B cell (primary cell): ENCODE measurements around the gene RETN. TPM values are rescaled to one million over a fixed set of nuclear protein-coding genes. Genes with fewer than 3 reads are reported as not detected.

Experiments used
- ATAC-seq: fragments of 200-7000 bp; cut with Tn5 transposase; one replicate; pipeline ENCODE4 v1.10.0; 2021; ENCODE audit warnings: low read depth, mild to moderate bottlenecking, moderate number of reproducible peaks, moderate library complexity
- CTCF ChIA-PET: fragments of 350-600 bp; sonication (Branson Sonifier 250); formaldehyde crosslinking; loops from one replicate; lab custom pipeline; 2021; ENCODE audit warnings: antibody characterized with exemption, inconsistent platforms; lab: Charles Lee
- POLR2A ChIA-PET: fragments of 350-600 bp; sonication (Branson Sonifier 250); formaldehyde crosslinking; loops from one replicate; lab custom pipeline; 2021; ENCODE audit warnings: antibody characterized with exemption; lab: Charles Lee
- DNase-seq: peaks from one replicate; pipeline ENCODE4 v3.0.0; 2013
- H2AFZ ChIP-seq: 2 replicates; pipeline ENCODE4 v1.6.1; 2012; ENCODE audit warnings: mild to moderate bottlenecking, low read depth, low read length; ENCODE audit not compliant: insufficient read depth, poor library complexity, severe bottlenecking
- H3K27ac ChIP-seq, 2 donors: 1 replicate in 1 of 2; 2 replicates in 1 of 2; pipeline ENCODE4 v1.5.1; 2012 to 2013; ENCODE audit warnings: low read length in 2 of 2, mild to moderate bottlenecking in 2 of 2, moderate library complexity in 1 of 2
- H3K27me3 ChIP-seq, 4 experiments: fragments of 200-600 bp in 1 of 4; sonication (generic) in 1 of 4; replicated peaks in 1 of 4; 1 replicate in 2 of 4; 2 replicates in 2 of 4; pipeline versions ENCODE4 v1.6.1 to v1.7.0; 2013 to 2016; ENCODE audit warnings: low read length in 3 of 4, mild to moderate bottlenecking in 2 of 4, mixed read lengths in 1 of 4, moderate library complexity in 1 of 4; ENCODE audit not compliant: insufficient read depth in 4 of 4, control insufficient read depth in 3 of 4; ENCODE audit errors: control extremely low read depth in 1 of 4
- H3K36me3 ChIP-seq, 2 experiments: replicated peaks in 1 of 2; 1 replicate in 1 of 2; 2 replicates in 1 of 2; pipeline versions ENCODE4 v1.6.1 to v1.7.1; 2013; ENCODE audit warnings: low read length in 1 of 2; ENCODE audit not compliant: insufficient read depth in 2 of 2, control insufficient read depth in 1 of 2; ENCODE audit errors: control extremely low read depth in 1 of 2, extremely low read depth in 1 of 2
- H3K4me1 ChIP-seq, 2 donors: fragments of 200-600 bp in 1 of 2; sonication (generic) in 1 of 2; 1 replicate in 1 of 2; 2 replicates in 1 of 2; pipeline versions ENCODE4 v1.5.1 to v1.6.1; 2013 to 2017; ENCODE audit warnings: low read length in 2 of 2; ENCODE audit not compliant: control insufficient read depth in 2 of 2, insufficient read depth in 2 of 2
- H3K4me2 ChIP-seq: replicated peaks from 2 replicates; pipeline ENCODE3; 2012; ENCODE audit warnings: mild to moderate bottlenecking, low read depth, low read length; ENCODE audit not compliant: poor library complexity, severe bottlenecking
- H3K4me3 ChIP-seq, 5 experiments: fragments of 200-600 bp in 1 of 5; sonication (generic) in 1 of 5; 1 replicate in 3 of 5; 2 replicates in 2 of 5; pipeline versions ENCODE4 v1.5.1 to v1.7.0; 2011 to 2016; ENCODE audit warnings: low read length in 4 of 5, mild to moderate bottlenecking in 4 of 5, low read depth in 2 of 5, control low read depth in 1 of 5, moderate library complexity in 1 of 5; ENCODE audit not compliant: insufficient read depth in 1 of 5; ENCODE audit errors: control extremely low read depth in 1 of 5, extremely low read depth in 1 of 5
- H3K79me2 ChIP-seq: fragments of 200-600 bp; sonication (generic); one replicate; pipeline ENCODE4 v1.6.0; 2016; ENCODE audit warnings: low read length; ENCODE audit not compliant: control insufficient read depth, insufficient read depth
- H3K9ac ChIP-seq: fragments of 200-600 bp; sonication (generic); 2 replicates; pipeline ENCODE4 v1.6.1; 2017; ENCODE audit warnings: mild to moderate bottlenecking, low read length, moderate library complexity
- H3K9me3 ChIP-seq, 3 donors: one replicate each; pipeline versions ENCODE4 v1.6.1 to v1.7.1; 2013; ENCODE audit warnings: low read length in 2 of 3; ENCODE audit not compliant: control insufficient read depth in 2 of 3, insufficient read depth in 1 of 3; ENCODE audit errors: control extremely low read depth in 1 of 3
- H4K20me1 ChIP-seq: 2 replicates; pipeline ENCODE4 v1.6.0; 2012; ENCODE audit warnings: mild to moderate bottlenecking, low read length; ENCODE audit not compliant: insufficient read depth, control insufficient read depth, poor library complexity, severe bottlenecking
- H3K27ac Mint-ChIP-seq: one replicate; pipeline ENCODE4 v1.8.0; 2021; ENCODE audit warnings: mixed read lengths
- H3K27me3 Mint-ChIP-seq: one replicate; pipeline ENCODE4 v1.8.0; 2021; ENCODE audit warnings: mixed read lengths
- H3K4me1 Mint-ChIP-seq: one replicate; pipeline ENCODE4 v1.8.0; 2021; ENCODE audit warnings: mixed read lengths
- H3K4me3 Mint-ChIP-seq: one replicate; pipeline ENCODE4 v1.8.0; 2021; ENCODE audit warnings: mixed read lengths
- H3K9me3 Mint-ChIP-seq: one replicate; pipeline ENCODE4 v1.8.0; 2022; ENCODE audit warnings: mixed read lengths; ENCODE audit not compliant: insufficient read depth
- EZH2 ChIP-seq: IDR thresholded peaks from 2 replicates; pipeline ENCODE4 v1.6.1; 2012; ENCODE audit warnings: borderline replicate concordance, low read depth, mild to moderate bottlenecking, moderate library complexity, low read length; ENCODE audit not compliant: insufficient read depth, poor library complexity, severe bottlenecking
- WGBS: methylation state at CpG from one replicate; pipeline ENCODE4 v1.1.5; 2013; ENCODE audit warnings: missing lambda C conversion rate; ENCODE audit not compliant: insufficient coverage; 5-methylcytosine and 5-hydroxymethylcytosine counted together
- intact Hi-C: fragments of 100-400 bp; cut with micrococcal nuclease; formaldehyde crosslinking; loops from one replicate; pipeline ENCODE4 v1.10.0; 2022
- polyA plus RNA-seq: library from polyadenylated mRNA; depleted of rRNA; stranded (reverse); fragments of >200 nt; gene quantifications from 2 replicates; pipeline ENCODE4 v1.2.3, GENCODE V29; 2012
- total RNA-seq, 2 donors: library from RNA; stranded (reverse); fragments of 120-200 nt in 1 of 2; gene quantifications; 1 replicate in 1 of 2; 2 replicates in 1 of 2; pipeline versions ENCODE4 v1.2.3 to v1.2.4, GENCODE V29; 2013 to 2022
- TF ChIP-seq, protein P1 (sequence below): fragments of 200-600 bp; IDR thresholded peaks from one replicate; pipeline ENCODE4 v1.8.0; 2022; ENCODE audit warnings: antibody characterized with exemption, mild to moderate bottlenecking

RETN gene
- total and polyA plus RNA-seq, 2 donors (not counting 1 experiment from before 2014, with no cell fraction given) = not detected

DNA sequence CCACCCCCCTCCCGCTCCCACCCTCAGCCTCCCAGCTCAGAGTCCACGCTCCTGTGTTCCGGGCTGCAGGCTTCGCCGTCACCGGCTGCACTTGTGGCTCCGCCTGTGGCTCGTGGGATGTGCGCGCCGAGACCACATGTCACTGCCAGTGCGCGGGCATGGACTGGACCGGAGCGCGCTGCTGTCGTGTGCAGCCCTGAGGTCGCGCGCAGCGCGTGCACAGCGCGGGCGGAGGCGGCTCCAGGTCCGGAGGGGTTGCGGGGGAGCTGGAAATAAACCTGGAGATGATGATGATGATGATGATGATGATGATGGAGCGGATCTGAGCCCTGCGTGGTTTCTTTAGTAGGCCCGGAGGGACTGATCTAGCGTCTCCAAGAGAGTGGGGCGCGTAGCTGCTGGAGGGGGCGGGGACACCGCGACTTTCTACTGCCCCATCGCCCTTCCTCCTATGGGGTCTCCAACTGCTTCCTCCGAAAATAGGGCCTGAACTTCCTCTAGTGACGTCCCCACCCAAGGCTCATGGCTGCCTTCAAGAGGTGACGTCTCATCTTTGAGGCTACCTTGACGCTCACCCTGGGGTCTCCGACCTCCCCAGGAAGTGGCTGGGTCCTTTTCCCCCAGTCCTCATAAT, 1.4 kb downstream of the RETN start:
- H3K27me3 Mint-ChIP-seq = peaks cover 42% of the 10 kb centered on the region

DNA sequence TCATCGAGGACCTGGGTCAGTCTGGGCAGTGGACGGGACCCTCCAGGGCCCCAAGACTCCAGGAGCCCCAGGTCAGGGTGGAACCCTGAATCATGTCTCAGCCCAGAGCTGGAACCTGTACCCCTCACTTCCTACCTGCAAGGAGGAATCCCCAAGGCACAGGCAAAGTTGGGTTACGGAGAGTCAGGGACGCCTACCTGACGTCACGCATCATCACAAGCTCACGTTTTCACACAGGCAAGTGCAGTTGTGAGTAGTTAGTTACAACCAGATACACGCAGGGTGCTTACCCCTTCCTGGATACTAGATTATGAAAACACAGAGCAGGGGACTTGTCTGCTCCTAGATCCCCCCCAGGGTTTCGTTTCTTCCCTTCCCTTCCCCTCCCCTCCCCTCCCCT, 1.9 kb downstream of the RETN start:
- no peak for DNase-seq
- no peak overlapping the region for H3K4me3 ChIP-seq
- H4K20me1 ChIP-seq = no peaks in the 10 kb centered on the region
- Mint-ChIP-seq H3K9me3 (no peaks in the 10 kb centered on the region), H3K4me1 (peaks cover 14% of the 10 kb centered on the region), H3K27me3 (peaks cover 40% of the 10 kb centered on the region), H3K4me3 (peak overlapping the region; percentile 72), H3K27ac (no peak overlapping the region)
- ChIA-PET CTCF (interaction anchor here (1.4 to 3.0 kb wide), 2 partner anchors 10 to 19 kb away, joined by 3 to 9 read pairs; partner anchors contain the start of gene TRAPPC5), POLR2A (no interaction called here)
- TF ChIP-seq EZH2 = no peak
- TF ChIP-seq, protein P1, sequence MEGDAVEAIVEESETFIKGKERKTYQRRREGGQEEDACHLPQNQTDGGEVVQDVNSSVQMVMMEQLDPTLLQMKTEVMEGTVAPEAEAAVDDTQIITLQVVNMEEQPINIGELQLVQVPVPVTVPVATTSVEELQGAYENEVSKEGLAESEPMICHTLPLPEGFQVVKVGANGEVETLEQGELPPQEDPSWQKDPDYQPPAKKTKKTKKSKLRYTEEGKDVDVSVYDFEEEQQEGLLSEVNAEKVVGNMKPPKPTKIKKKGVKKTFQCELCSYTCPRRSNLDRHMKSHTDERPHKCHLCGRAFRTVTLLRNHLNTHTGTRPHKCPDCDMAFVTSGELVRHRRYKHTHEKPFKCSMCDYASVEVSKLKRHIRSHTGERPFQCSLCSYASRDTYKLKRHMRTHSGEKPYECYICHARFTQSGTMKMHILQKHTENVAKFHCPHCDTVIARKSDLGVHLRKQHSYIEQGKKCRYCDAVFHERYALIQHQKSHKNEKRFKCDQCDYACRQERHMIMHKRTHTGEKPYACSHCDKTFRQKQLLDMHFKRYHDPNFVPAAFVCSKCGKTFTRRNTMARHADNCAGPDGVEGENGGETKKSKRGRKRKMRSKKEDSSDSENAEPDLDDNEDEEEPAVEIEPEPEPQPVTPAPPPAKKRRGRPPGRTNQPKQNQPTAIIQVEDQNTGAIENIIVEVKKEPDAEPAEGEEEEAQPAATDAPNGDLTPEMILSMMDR = no peak
- intact Hi-C loops = no loop called here
- WGBS = 60% methylated on average over 2 of the region's 9 CpGs
- no peaks in the 10 kb centered on the region for H3K36me3 ChIP-seq
- no peak overlapping the region for H3K27ac ChIP-seq
- H3K27me3 ChIP-seq = peaks cover 0 to 46% (median 9%) of the 10 kb centered on the region in 4 experiments
- peak overlapping the region; percentile 70 for H3K4me2 ChIP-seq
- H2AFZ ChIP-seq = no peak overlapping the region
- no peaks in the 10 kb centered on the region for H3K79me2 ChIP-seq
- H3K9ac ChIP-seq = no peak overlapping the region
- peaks cover 0 to 8% (median 0%) of the 10 kb centered on the region in 3 donors for H3K9me3 ChIP-seq
- H3K4me1 ChIP-seq = peaks cover 11 to 13% of the 10 kb centered on the region in 2 donors
- ATAC-seq = no peak

More for the DNA sequence above, 1.4 kb downstream of the RETN start:
- POLR2A ChIA-PET = interaction anchor here (0.6 kb wide), 1 partner anchor 8 kb away, joined by 3 read pairs; no protein-coding TSS in a partner anchor
- Mint-ChIP-seq H3K4me1 (peaks cover 12% of the 10 kb centered on the region), H3K4me3 (peak overlapping the region; percentile 72), H3K9me3 (no peaks in the 10 kb centered on the region), H3K27ac (no peak overlapping the region)
- H3K4me2 ChIP-seq = peak overlapping the region; percentile 70
- DNase-seq (peak; percentile 28), ATAC-seq (peak; percentile 10)
- peak overlapping the region in 2 of 5 experiments; percentile 21 to 48 for H3K4me3 ChIP-seq
- H3K36me3 ChIP-seq = no peaks in the 10 kb centered on the region
- H3K27ac ChIP-seq = no peak overlapping the region
- CTCF ChIA-PET = interaction anchor here (0.6 to 3.0 kb wide), 3 partner anchors 11 to 506 kb away, joined by 3 to 9 read pairs (median 3); partner anchors contain the start of gene TRAPPC5
- peak overlapping the region; percentile 15 for H3K9ac ChIP-seq
- H3K27me3 ChIP-seq = peaks cover 0 to 44% (median 9%) of the 10 kb centered on the region in 4 experiments
- no peaks in the 10 kb centered on the region for H3K79me2 ChIP-seq
- WGBS = 6% methylated on average over 41 of the region's 43 CpGs
- TF ChIP-seq, protein P1 = no peak
- TF ChIP-seq EZH2 = no peak
- H3K9me3 ChIP-seq = peaks cover 0 to 8% (median 0%) of the 10 kb centered on the region in 3 donors
- peak overlapping the region; percentile 49 for H2AFZ ChIP-seq
- H3K4me1 ChIP-seq = peaks cover 8% of the 10 kb centered on the region in 2 donors
- intact Hi-C loops = no loop called here
- no peaks in the 10 kb centered on the region for H4K20me1 ChIP-seq
